ENCODE measurements around the gene PPP2R5B.

The PPP2R5B gene

GRCh38 chr11:64898541-64898940 is 25.9 kb upstream of the PPP2R5B start:
- Histone ChIP-seq H3K4me1 (ENCODE audit: insufficient read depth, poor library complexity, severe bottlenecking) (no peaks in the 10 kb centered on the region), H3K9me3 (ENCODE audit: severe bottlenecking) (no peaks in the 10 kb centered on the region), H3K36me3 (ENCODE audit: low read depth) (peaks cover 24% of the 10 kb centered on the region), H3K27ac (ENCODE audit: poor library complexity, severe bottlenecking) (no peak overlapping the region), H3K4me3 (ENCODE audit: severe bottlenecking) (no peak overlapping the region), H3K27me3 (ENCODE audit: insufficient read depth, poor library complexity, severe bottlenecking) (no peaks in the 10 kb centered on the region)
- TF ChIP-seq CTCF (IDR thresholded peaks at IDR 0.05; ENCODE audit: poor library complexity, severe bottlenecking): no peak
- DNase-seq (ENCODE audit: low spot score) (no peak), ATAC-seq (ENCODE audit: low read depth) (no peak)

DNA sequence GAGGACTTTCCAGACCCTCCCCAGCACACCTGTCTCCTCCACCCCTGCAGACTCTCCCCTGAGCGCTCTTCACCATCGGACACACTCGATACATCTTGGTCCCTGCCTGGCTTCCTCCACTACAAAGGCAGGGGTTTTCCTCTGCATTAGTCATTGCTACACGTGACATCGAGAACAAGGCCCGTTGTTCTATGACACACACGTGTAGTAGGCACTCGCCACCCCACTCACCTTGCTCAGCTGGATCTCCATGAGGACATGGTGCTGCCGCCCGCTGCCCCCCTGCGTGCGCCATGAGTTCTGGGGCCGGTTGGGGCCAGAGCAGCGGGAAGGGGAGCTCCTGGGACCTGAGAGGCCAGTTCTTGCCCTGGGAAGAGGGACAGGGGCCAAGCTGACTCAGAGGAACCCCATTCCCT is 24.2 kb upstream of the PPP2R5B start:
- no peak overlapping the region for H3K4me3 ChIP-seq (ENCODE audit: severe bottlenecking)
- no peaks in the 10 kb centered on the region for H3K27me3 ChIP-seq (ENCODE audit: insufficient read depth, poor library complexity, severe bottlenecking)
- no peaks in the 10 kb centered on the region for H3K4me1 ChIP-seq (ENCODE audit: insufficient read depth, poor library complexity, severe bottlenecking)
- TF ChIP-seq CTCF (IDR thresholded peaks at IDR 0.05; ENCODE audit: poor library complexity, severe bottlenecking): no peak
- ATAC-seq (ENCODE audit: low read depth) (peak; percentile 48; the same call in 2 of the 3 replicates), DNase-seq (ENCODE audit: low spot score) (no peak)
- H3K27ac ChIP-seq (ENCODE audit: poor library complexity, severe bottlenecking): no peak overlapping the region
- peaks cover 29% of the 10 kb centered on the region for H3K36me3 ChIP-seq (ENCODE audit: low read depth)
- H3K9me3 ChIP-seq (ENCODE audit: severe bottlenecking): no peaks in the 10 kb centered on the region

DNA sequence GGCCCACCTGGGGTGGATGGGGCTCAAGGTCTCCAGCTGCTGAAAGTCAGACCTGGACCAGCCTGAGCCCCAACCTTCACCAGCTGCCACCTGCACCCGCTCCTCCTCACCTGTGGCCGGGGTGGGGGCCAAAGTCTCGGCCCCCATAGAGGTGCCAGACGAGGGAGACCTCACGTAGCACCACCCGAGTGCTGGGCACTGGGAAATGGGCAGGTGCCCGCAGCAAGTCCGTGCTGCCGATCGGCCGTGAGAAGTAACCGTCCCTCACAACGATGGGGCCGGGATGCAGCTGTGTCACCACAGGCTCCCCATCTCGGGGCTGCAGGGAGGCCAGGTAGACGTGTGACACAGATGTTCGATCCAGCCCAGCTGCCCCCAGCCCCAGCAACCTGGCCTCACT is 23.7 kb upstream of the PPP2R5B start:
- Histone ChIP-seq H3K27ac (ENCODE audit: poor library complexity, severe bottlenecking) (no peak overlapping the region), H3K4me3 (ENCODE audit: severe bottlenecking) (no peak overlapping the region), H3K36me3 (ENCODE audit: low read depth) (peaks cover 34% of the 10 kb centered on the region), H3K9me3 (ENCODE audit: severe bottlenecking) (no peaks in the 10 kb centered on the region), H3K4me1 (ENCODE audit: insufficient read depth, poor library complexity, severe bottlenecking) (no peaks in the 10 kb centered on the region), H3K27me3 (ENCODE audit: insufficient read depth, poor library complexity, severe bottlenecking) (no peaks in the 10 kb centered on the region)
- no peak for ATAC-seq (ENCODE audit: low read depth)
- DNase-seq (ENCODE audit: low spot score): no peak
- TF ChIP-seq CTCF (IDR thresholded peaks at IDR 0.05; ENCODE audit: poor library complexity, severe bottlenecking): no peak

DNA sequence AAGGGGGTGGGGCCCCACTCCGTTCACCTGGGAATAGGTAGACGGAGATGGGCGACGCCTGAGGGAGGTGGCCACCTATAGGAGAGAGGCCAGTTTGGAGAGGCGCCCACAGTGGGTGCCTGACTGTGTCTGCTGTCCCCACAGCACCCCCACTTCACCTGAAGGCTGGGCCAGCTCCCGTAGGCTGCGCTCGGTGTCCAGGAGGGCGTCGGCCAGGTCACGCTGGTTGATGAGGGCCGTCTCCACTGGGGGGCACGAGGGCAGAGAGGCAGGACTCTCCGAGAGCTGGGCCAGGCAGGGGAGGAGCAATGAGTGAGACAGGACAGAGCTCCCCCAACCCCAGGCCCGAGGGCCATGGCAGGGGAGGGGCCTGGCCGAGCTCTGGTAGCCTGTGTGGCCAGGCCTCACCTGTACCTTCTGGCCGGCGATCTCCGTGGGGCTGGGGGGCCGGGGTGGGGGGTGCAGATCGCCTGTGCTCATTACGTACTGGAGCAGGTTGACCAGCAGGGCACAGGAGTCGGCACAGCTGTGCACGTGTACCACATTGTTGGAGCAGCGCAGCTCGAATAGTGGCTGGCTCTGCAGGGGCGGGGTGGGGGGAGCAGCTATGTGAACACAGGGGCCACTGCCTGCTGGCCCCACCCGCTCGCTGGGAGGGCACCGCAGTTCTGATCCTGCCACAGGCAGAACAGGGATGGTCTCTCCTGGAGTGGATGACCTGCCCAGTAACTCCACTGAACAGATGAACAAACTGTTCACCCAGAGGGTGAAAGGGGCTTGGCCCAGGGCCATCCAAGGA is 22.2 kb upstream of the PPP2R5B start:
- H3K9me3 ChIP-seq (ENCODE audit: severe bottlenecking): no peaks in the 10 kb centered on the region
- no peak for ATAC-seq (ENCODE audit: low read depth)
- H3K4me1 ChIP-seq (ENCODE audit: insufficient read depth, poor library complexity, severe bottlenecking): no peaks in the 10 kb centered on the region
- H3K27ac ChIP-seq (ENCODE audit: poor library complexity, severe bottlenecking): no peak overlapping the region
- H3K36me3 ChIP-seq (ENCODE audit: low read depth): peaks cover 41% of the 10 kb centered on the region
- TF ChIP-seq CTCF (IDR thresholded peaks at IDR 0.05; ENCODE audit: poor library complexity, severe bottlenecking): no peak
- no peaks in the 10 kb centered on the region for H3K27me3 ChIP-seq (ENCODE audit: insufficient read depth, poor library complexity, severe bottlenecking)
- DNase-seq (ENCODE audit: low spot score): no peak
- H3K4me3 ChIP-seq (ENCODE audit: severe bottlenecking): no peak overlapping the region

GRCh38 chr11:64903291-64903833 is 21.1 kb upstream of the PPP2R5B start:
- TF ChIP-seq CTCF (IDR thresholded peaks at IDR 0.05; ENCODE audit: poor library complexity, severe bottlenecking): no peak
- peaks cover 45% of the 10 kb centered on the region for H3K36me3 ChIP-seq (ENCODE audit: low read depth)
- ATAC-seq (ENCODE audit: low read depth): no peak

More at GRCh38 chr11:64903291-64903833, 21.1 kb upstream of the PPP2R5B start:
- no peak for DNase-seq (ENCODE audit: low spot score)
- Histone ChIP-seq H3K4me3 (ENCODE audit: severe bottlenecking) (no peak overlapping the region), H3K4me1 (ENCODE audit: insufficient read depth, poor library complexity, severe bottlenecking) (no peaks in the 10 kb centered on the region), H3K27ac (ENCODE audit: poor library complexity, severe bottlenecking) (no peak overlapping the region), H3K9me3 (ENCODE audit: severe bottlenecking) (no peaks in the 10 kb centered on the region), H3K27me3 (ENCODE audit: insufficient read depth, poor library complexity, severe bottlenecking) (no peaks in the 10 kb centered on the region)
